ENCODE data around the gene LSP1. TPM values are rescaled to one million over a fixed set of nuclear protein-coding genes. Genes with fewer than 3 reads are reported as not detected.

The LSP1 gene
- total and polyA plus RNA-seq, 2 of the 8 experiments (the other 6 are each of a cell fraction or from before 2014, with no cell fraction given) = 0.03 TPM; not detected in 1

GRCh38 chr11:1838077-1838425 lies 14.8 kb upstream of the LSP1 start:
- Histone ChIP-seq H2BK5ac (ENCODE audit: low read depth, low read length) (no peak overlapping the region), H3K27me3 (replicated peaks in 1 of 4; ENCODE audit: control insufficient read depth in 3 of 4, extremely low read depth in 1 of 4, insufficient read depth in 3 of 4, low read length in 3 of 4) (no peaks in the 10 kb centered on the region; a peak in 2 of 7 replicates), H3K4me3 (ENCODE audit: extremely low read depth in 1 of 4, insufficient read depth in 2 of 4, low read depth in 3 of 4, low read length in 4 of 4) (no peak overlapping the region), H2BK120ac (replicated peaks; ENCODE audit: low read depth, low read length) (no peak overlapping the region), H2BK20ac (ENCODE audit: low read length) (no peak overlapping the region), H3K9ac (replicated peaks in 1 of 4; ENCODE audit: extremely low read depth in 1 of 4, low read depth in 3 of 4, low read length in 3 of 4) (no peak overlapping the region), H3K18ac (ENCODE audit: extremely low read depth, low read length) (no peak overlapping the region), H2AK5ac (ENCODE audit: low read depth, low read length) (no peak overlapping the region), H3K79me1 (ENCODE audit: low read depth, low read length) (no peaks in the 10 kb centered on the region), H3K56ac (replicated peaks; ENCODE audit: insufficient read length, low read depth, low read length) (no peak overlapping the region), H2BK12ac (ENCODE audit: low read depth, low read length) (no peak overlapping the region), H4K5ac (ENCODE audit: insufficient read length, low read depth, low read length) (no peak overlapping the region), H2AFZ (ENCODE audit: low read length) (no peak overlapping the region), H3K23ac (ENCODE audit: insufficient read length) (no peak overlapping the region), H2BK15ac (ENCODE audit: low read length) (no peak overlapping the region), H3K36me3 (ENCODE audit: control insufficient read depth in 2 of 4, insufficient read depth in 4 of 4, low read length in 3 of 4) (no peaks in the 10 kb centered on the region), H3K23me2 (ENCODE audit: low read depth, low read length) (no peaks in the 10 kb centered on the region), H3K4ac (replicated peaks; ENCODE audit: insufficient read length, low read depth, low read length) (no peak overlapping the region), H3K27ac (ENCODE audit: low read depth, low read length) (no peak overlapping the region), H3K14ac (ENCODE audit: insufficient read length) (no peak overlapping the region), H4K91ac (replicated peaks; ENCODE audit: insufficient read length, low read length) (peak overlapping the region; percentile 6), H3K4me2 (ENCODE audit: insufficient read depth in 1 of 2, low read depth in 2 of 2, low read length in 2 of 2) (no peak overlapping the region), H4K8ac (ENCODE audit: extremely low read depth, insufficient read depth, low read length) (no peak overlapping the region), H4K20me1 (replicated peaks in 1 of 2; ENCODE audit: control insufficient read depth in 1 of 2, insufficient read depth in 2 of 2, low read length in 2 of 2) (no peaks in the 10 kb centered on the region), H3K4me1 (replicated peaks in 1 of 4; ENCODE audit: control insufficient read depth in 3 of 4, insufficient read depth in 4 of 4, low read length in 3 of 4) (peaks cover 0 to 2% (median under 1%) of the 10 kb centered on the region in 4 experiments; a peak in 3 of 7 replicates), H3K79me2 (ENCODE audit: control insufficient read depth in 1 of 2, insufficient read depth in 2 of 2, low read length in 2 of 2) (no peaks in the 10 kb centered on the region), H3K9me3 (ENCODE audit: insufficient read depth in 2 of 2, low read depth in 1 of 2, low read length in 1 of 2) (no peaks in the 10 kb centered on the region)
- ChIA-PET CTCF (ENCODE audit: partially characterized antibody) (interaction anchor here (0.7 to 2.8 kb wide), 10 partner anchors 10 to 321 kb away, joined by 3 to 27 read pairs (median 3); no protein-coding TSS in a partner anchor), POLR2A (ENCODE audit: partially characterized antibody) (no interaction called here)
- 72% methylated on average over 10 of the region's 17 CpGs; no CpG with 5 or more reads in 1 of the 2 experiments for WGBS, 2 experiments (ENCODE audit: extremely low coverage in 1 of 2, insufficient coverage in 1 of 2, insufficient read length in 1 of 2, insufficient replicate concordance in 2 of 2, low coverage in 1 of 2, low lambda C conversion rate in 2 of 2, missing lambda C conversion rate in 1 of 2)
- FAIRE-seq (no peak), DNase-seq (ENCODE audit: low read depth in 1 of 2, low spot score in 2 of 2) (no peak)
- no peak for TF ChIP-seq CTBP2 (IDR thresholded peaks at IDR 0.05; ENCODE audit: borderline replicate concordance, insufficient read depth, insufficient read length, low read length)
- TF ChIP-seq HDAC6 (IDR thresholded peaks at IDR 0.05; ENCODE audit: low read depth, low read length) = no peak
- TF ChIP-seq SAP30 (IDR thresholded peaks at IDR 0.05; ENCODE audit: insufficient read depth, insufficient replicate concordance, low read length) = no peak
- no peak for TF ChIP-seq CTCF (IDR thresholded peaks at IDR 0.05; ENCODE audit: control extremely low read depth in 1 of 3, insufficient read depth in 1 of 3, low read depth in 1 of 3, low read length in 3 of 3)
- TF ChIP-seq, protein P1, sequence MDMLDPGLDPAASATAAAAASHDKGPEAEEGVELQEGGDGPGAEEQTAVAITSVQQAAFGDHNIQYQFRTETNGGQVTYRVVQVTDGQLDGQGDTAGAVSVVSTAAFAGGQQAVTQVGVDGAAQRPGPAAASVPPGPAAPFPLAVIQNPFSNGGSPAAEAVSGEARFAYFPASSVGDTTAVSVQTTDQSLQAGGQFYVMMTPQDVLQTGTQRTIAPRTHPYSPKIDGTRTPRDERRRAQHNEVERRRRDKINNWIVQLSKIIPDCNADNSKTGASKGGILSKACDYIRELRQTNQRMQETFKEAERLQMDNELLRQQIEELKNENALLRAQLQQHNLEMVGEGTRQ (IDR thresholded peaks at IDR 0.05; ENCODE audit: low read length) = no peak
- no peak for TF ChIP-seq POLR2AphosphoS5 (IDR thresholded peaks at IDR 0.05; ENCODE audit: low read depth, low read length)
- TF ChIP-seq CBX5 (IDR thresholded peaks at IDR 0.05; ENCODE audit: low read depth, low read length) = no peak
- TF ChIP-seq ZNF274 (IDR thresholded peaks at IDR 0.05; ENCODE audit: borderline replicate concordance, extremely low read depth, low read length) = no peak
- TF ChIP-seq RXRA (IDR thresholded peaks at IDR 0.05; ENCODE audit: insufficient read depth, low read depth, low read length) = no peak
- no peak for TF ChIP-seq KDM1A (IDR thresholded peaks at IDR 0.05; ENCODE audit: borderline replicate concordance, low read length)

All from H1 (cell line).